NCI-H2227 (cell line): ENCODE data around the gene TNP2.
A peak's percentile ranks its signal among the peaks of the same experiment; 100 is the strongest.

ENCODE experiments used
- DNase-seq: peaks from one replicate; lab custom pipeline; 2025; ENCODE audit not compliant: unreplicated experiment; lab: John Stamatoyannopoulos, UW

TNP2 gene

GRCh38 chr16:11277607-11278337, 8.6 kb upstream of the TNP2 start:
- no peak for DNase-seq

- DNase-seq = no peak
Observed at GRCh38 chr16:11276896-11277593, 7.9 kb upstream of the TNP2 start.

DNA sequence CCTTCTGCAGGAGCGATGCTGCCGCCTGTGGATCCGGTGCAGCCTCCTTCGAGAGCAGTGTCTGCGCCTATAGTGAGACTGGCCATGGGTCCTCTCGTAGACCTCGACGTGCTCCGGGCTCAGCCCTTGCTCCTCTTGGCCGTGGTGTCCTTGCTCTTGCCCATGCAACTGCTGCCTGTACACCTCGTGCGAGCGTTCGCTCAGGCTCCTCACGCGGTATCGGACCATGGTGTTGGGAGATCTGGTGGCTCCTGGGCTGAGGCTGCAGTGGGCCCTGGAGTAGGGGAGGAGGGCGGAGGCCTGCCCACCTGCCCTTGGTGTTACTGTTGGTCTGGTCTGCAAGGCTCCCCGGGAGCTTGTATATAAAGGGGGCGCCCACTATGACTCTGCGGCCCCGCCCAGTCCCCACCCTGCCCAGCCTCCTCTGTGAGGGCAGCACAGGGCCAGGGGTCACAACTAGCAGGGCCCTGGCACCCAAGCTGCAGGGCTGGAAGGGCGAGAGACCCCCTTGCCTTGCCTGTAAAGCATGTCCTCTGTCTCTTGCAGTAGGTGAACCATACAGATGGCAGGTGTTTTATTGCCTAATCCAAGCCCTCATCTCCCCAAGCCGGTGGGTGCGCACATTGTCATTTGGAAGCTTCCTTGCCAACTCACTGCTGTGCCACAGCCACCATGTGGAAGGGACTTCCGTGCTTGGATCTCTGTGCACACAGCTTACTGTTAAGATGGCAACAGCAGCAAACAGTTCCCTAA, 7.2 kb upstream of the TNP2 start, which contains the start of gene PRM2:
Gene PRM2, minus strand, starts transcription at position 338 of the 753 bp plus-strand sequence. Its CDS starts 110 bp downstream, at position 228.
- DNase-seq = no peak

- no peak for DNase-seq
Observed at GRCh38 chr16:11274964-11275363, 5.8 kb upstream of the TNP2 start.

GRCh38 chr16:11273721-11274324, 4.7 kb upstream of the TNP2 start:
- DNase-seq = no peak

DNA sequence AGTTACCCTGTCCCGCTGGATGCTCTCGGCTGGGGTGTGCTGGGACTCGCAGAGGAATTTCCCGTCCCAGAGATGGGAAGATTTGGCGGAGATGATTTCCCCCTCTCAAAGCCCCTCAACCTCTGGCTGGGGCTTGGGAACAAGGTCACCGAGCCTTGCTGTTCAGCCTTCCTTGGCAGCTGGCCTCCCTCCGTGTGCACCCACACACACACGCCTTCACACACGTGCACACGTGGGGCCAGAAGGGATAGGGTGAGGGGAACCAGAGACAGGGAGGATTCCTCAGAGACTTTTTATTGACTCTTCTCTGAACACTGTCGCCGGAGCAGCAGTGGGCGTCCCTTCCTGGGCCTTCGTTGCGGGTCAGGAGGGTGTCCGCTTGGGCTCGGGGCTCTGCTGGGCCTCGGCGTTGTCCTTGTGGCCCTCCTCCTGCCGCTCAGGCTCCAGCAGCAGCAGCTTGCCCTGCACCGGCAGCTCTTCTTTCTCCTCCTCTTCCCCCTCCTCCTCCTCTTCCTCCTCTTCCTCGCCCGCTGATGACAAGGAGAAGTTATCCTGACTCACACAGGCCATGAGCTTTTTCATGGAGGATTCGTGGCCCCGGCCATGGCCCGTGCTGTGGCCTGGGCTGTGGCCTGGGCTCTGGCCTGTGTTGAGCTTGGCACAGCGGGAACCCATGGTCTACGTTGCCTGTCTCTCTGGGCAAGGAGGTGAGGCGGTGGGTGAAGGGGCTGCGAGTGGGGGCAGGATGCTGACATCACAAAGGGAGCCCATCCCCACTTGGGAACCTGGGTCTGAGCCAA, 4.0 kb upstream of the TNP2 start, which contains the start of gene PRM3:
Gene PRM3, minus strand, starts transcription at position 709 of the 800 bp plus-strand sequence. Its CDS starts 34 bp downstream, at position 675.
- DNase-seq = no peak

GRCh38 chr16:11272484-11272883, 3.4 kb upstream of the TNP2 start:
- no peak for DNase-seq

- DNase-seq = no peak
Observed at GRCh38 chr16:11271610-11272009, 2.5 kb upstream of the TNP2 start.

- no peak for DNase-seq
Observed at GRCh38 chr16:11270602-11271162, 1.6 kb upstream of the TNP2 start.

DNA sequence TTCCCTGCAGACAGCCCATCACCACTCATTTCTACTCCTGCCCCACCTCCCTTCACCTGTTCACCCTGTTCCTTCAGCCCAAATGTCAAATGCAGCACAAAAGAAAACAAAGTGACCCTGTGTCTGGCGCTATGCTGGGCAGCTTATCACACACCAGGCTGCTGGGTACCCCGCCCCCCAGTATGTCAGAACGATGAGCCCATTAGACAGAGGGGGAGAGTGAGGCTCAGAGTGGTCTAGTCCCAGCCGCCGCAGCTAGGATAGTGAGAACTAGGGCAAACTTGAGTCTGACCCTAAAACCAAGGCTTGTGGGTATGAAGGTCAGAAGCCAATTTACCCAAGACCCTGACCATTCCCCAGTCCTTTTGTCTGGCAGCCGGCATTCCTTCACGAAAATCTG, 4.0 kb downstream of the TNP2 start:
- no peak for DNase-seq

- no peak for DNase-seq
Observed at GRCh38 chr16:11264155-11264832, 4.8 kb downstream of the TNP2 start.

GRCh38 chr16:11263737-11264136, 5.4 kb downstream of the TNP2 start:
- DNase-seq = no peak

DNA sequence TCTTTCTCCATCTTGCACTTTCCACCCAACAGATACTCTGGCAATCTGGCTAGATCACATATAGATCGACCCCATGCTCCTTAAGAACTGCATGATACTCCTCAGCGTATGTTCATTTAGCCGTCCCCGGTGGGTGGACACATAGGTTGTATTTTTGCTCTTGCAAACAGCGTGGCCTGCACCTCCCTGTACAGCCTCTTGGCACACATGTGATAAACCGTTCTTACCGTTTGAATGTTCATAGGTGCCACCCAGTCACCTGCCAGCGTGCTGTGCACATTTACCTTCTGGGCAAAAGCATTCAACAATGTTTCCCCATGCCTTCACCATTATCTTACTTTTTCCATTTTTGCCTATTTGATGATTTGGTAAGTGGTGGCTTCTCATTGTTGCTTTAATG, 6.2 kb downstream of the TNP2 start:
- DNase-seq = no peak

DNA sequence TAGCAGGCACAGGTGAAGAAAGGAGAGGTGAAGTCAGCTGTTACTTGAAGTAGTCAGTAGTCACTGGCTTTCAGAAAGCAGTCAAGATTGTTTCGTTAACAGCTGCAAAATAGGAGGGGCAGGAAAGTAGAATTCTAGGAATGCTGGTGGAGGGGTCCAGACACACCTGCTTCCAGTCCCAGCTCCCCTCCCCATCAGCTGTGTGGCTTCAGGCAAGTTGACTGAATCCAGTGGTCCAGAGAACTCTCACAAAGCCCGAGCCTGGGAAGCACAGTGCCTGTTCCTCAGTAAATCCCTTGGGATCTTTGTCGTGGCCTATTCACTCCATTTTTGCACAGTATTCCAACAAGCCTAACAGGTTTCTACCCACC, 8.5 kb downstream of the TNP2 start:
- DNase-seq = no peak

DNA sequence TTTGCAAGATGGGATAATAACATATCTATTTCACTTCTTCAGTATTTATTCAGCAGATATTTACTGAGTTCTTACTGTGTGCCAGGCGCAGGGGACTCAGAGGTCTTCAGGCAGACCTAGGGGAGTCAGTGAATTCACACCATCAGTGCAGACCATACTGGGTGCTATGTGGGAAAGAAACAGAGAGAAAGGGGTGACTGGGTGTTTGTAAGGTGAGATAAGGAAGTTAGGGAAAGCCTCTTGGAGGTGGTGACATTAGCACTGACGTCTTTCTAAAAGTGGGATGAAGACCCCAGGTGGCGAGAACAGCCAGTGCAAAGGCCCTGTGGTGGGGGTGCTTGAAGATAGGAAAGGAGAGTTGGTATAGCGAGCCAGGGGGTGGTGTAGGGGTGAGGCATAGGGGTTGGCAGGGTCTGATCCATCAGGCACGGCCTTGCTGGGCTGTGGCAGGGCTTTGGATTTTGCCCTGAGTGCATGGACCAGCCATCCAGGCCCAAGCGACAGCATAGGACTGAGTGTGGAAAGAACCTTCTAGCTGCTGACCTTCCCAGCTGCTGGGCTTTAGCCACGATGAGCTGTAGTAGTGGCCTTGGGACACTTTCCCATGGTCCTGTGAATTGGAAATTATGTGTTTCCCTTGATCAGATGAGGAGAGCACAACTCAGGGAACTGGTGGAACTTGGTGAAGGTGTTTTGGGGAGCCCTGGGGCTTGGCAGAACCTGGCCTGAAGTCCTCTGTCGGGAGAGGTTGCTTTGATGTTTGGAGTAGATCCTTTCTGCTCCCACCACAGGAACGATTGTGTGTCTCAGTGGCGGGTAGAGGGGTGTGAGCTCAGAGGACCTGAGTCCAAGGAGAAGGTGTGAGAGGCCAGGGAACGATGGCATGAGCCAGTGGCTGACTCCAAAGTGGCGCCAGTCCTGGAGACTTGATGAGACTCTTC, 9.2 kb downstream of the TNP2 start:
- DNase-seq = no peak

DNA sequence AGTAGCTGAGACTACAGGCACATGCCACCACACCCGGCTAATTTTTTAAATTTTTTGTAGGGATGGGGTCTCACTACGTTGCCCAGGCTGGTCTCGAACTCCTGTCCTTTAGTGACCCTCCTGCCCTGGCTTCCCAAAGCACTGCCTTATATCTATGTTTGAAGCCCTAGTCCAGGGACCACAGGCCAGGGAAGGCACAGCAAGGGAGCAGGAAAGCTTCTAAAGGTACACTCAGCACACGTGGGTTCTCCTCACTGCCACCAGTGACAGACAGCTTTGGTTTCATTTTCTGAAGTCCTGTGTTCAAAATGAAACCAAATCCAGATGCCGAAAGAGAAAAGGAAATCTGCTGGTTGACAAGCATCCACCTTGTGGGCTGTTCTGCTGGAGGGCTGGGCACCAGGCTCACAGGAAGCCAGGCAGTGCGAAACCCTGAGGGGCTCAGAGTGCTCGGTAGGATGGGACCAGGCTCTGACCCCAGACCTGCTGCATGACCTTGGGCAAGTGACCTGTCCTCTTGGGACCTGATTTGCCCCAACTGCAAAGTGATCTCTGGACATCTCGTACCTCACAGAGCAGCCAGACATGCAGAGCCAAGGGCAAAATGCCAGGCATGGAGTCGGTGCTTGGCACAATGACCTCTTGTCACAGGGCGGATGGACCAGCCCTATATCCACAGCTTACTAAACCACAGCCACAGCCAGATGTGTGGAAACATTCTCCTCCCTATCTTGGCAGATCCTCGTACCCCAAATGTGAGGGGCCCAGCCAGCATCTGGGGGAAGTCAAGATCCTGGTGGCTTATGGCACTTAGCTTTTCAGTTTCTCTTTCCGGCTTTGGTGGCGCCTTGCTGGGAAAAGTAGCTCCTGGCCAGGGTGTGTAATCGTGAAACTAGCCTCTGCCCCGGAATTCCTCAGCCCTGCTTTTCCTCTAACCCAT, 10.3 kb downstream of the TNP2 start:
- DNase-seq = no peak

DNA sequence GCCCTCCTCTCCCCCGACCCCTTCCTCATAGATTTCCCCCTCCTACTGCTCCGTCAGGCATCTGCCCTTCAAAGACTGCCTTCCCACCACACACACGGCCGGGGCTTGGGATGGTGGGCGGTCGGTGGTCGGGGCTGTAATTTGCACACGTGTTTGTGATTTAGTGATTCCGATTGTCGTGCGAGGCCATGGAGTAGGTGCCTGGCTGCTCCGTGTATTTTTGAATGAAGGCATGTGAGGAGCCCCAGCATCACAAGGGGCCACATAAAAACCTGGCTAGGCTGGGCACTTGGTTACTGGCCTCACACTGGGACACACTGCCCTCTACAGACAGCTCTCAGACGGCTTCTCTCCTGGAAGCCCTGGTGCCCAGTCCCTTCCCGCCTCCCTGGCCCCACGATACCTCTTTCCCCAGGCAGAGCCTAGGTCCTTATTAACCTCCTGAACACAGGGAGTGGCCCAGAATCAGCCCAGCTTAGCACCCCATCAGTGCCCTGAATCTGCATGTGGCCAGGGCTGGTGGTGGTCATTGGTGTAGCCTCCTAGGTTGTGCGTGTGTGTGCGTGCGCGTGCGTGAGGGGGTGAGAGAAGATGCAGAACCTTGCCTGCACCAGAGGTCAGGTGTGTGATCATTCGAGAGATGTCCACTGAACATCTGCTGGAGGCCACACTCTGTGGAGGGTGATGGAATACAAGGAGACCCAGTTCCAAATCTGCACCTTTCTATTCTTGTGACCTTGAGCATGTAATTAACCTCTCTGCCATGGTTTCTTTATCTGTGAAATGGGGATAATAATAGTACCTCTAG, 11.8 kb downstream of the TNP2 start:
- DNase-seq = peak; percentile 81
